HG03460 (cell line): Measurements from ENCODE around the gene SCFD1.
"Not testable (repeated sequence)": the region's sequence is repeated elsewhere in the genome, so short reads cannot be mapped to it uniquely, and the experiment has no call there.

ENCODE experiments used
- ATAC-seq: cut with Tn5 transposase; IDR thresholded peaks from one replicate; pipeline ENCODE4 v1.9.1; 2021; ENCODE audit not compliant: unreplicated experiment

Gene SCFD1

DNA sequence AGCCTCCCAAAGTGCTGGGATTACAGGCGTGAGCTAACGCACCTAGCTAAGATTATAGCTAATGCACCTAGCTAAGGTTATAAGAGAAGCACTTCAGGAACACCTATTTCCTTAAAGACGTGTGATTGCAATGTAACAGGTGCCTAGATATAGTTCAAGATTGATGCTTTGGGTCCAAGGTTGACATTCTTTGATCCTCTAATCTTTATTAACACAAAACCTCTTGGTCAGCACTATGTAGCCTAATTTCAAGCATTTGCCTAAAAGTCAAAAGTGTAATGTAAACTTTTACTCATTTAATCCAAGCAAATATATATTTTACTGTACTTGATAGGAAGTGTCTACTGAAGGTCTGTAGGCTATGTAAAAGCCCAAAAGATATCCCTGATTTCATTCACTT is 36.5 kb downstream of the SCFD1 start:
- no peak for ATAC-seq

DNA sequence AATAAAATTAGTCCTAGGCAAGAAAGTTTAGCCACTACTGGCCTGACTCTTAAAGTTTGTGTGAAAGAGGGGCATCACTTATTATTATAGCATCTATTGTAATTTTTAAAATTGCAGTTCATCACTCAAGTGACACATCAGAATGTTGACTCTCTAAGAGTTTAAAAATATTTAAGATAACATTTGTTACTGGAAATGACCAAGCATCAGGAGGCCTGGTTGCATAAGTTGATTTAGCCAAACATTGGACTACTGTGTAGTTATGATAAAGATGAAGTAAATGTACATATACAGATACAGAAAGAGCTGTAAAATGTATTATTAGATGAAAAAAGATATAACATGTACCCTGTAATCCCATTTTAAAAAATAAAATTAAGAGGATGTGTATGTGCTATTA is 47.5 kb downstream of the SCFD1 start:
- ATAC-seq = no peak

DNA sequence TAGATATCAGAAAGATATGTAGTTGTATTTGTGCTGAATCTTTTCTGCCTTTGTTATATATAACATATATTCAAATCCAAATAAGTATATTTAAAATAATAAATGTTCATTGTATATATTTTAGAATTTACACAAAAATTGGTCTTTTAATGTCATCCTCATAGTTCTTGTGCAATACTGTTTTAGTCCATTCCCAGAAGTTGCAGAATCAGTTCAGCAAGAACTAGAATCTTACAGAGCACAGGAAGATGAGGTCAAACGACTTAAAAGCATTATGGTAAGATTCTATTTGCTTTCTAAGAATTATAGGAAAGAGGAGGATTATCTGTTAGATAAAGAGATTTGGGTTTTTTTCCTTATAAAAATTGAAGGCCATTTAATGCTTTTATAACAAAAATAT is 51.0 kb downstream of the SCFD1 start:
- no peak for ATAC-seq

DNA sequence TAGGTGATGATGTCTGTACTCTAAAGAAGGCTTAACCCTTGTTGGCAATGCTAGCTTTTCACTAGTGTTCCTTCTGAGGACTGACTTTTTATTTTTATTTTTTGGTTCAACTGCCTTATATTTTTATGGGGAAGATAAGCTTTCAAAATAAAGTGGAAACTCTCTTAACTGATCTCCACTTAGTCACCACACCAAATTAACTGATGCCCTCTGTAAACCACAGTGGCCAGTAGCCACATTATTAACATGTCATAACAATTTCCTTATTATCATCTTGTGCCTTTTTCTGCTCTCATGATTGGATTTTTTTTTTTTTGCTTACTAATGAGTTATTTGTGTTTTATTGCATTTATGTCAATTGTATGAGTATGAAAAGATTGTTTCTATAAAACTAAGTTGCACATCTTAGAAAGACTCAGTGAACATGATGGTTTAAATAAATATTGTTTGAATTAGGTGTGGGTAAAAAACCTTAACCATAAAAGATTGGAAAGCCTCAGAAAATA is 56.9 kb downstream of the SCFD1 start:
- no peak for ATAC-seq

DNA sequence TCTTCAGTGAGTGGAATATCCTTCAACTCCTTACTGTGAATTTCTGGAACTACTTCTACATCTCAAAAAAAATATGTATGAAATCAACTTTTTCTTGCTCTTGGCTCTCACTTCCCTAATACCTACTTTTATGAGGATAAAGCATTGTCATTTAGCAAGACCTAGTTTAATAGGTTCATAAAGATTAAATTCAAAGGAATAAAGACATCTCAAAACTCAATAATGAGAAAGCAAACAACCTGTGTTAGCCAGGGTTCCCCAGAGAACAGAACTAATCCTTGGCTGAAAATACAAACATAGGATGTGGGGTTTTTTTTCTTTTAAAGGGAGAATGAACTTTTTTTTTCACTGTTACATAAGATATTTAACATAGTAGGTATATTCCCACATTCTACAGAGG is 57.9 kb downstream of the SCFD1 start:
- ATAC-seq = no peak

DNA sequence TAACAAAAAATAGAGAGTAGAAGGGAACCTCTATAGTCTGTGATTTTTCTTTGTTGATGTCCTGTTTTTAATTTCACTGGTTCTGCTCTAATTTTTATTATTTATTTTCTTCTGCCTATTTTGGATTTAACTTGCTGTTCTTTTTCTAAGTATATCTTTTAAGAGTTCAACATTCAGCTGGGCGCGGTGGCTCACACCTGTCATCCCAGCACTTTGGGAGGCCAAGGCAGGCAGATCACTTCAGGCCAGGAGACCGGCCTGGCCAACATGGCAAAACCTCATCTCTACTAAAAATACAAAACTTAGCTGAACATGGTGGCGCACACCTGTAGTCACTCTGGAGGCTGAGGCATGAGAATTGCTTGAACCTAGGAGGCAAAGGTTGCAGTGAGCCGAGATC is 58.7 kb downstream of the SCFD1 start:
- ATAC-seq = not testable (repeated sequence)

DNA sequence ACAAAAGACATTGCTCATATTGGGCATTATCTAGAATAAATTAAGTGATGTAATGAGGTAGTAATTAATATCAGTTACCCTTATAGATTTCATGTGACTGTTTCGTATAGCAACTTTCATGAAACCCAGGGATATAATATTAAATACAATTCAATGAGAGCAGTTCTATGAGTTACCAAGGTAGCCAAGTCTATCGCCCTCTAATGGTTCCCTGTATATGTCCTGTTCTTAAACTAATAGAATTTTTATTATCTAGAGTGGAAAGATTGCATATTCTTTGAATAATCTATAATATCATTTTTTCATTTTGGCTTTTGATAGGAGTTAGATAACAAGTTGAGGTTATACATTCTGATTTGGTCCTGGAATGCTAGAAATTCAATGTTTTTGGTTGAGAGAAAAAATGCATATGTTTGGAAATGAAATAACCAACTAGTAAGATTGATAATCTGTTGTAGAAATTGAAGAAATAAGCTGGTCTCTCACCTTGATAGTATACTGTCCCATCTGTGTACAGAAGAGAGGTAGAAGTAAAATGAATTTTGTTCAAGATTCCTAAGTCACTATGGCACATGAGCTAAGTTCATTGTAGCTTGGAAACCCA is 59.7 kb downstream of the SCFD1 start:
- no peak for ATAC-seq

DNA sequence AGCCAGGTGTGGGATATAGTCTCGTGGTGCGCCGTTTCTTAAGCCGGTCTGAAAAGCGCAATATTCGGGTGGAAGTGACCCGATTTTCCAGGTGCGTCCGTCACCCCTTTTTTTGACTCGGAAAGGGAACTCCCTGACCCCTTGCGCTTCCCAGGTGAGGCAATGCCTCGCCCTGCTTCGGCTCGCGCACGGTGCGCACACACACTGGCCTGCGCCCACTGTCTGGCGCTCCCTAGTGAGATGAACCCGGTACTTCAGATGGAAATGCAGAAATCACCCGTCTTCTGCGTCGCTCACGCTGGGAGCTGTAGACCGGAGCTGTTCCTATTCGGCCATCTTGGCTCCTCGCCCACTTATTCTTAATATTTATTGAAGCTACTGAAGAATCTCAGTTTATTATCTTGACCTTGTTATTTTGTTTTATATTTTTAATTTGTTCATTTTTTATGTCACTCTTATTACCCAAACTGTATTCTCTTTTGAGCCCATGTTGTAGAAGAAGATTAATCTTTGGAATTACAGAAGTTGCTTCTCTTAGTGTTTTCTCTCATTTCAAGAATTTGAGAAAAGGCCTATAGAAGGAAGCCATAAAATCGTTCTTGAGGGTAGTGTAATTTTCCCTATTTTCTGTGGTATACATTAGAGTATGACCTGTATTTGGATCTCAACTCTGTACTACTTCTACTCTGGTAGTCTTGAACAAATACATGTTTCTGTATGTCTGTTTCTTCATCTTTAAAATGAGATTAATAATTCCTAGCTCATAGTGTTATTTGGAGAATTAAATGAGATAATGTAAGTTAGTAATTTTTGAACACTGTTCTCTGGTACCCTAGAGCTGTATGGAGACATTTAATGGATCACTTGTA is 68.6 kb downstream of the SCFD1 start:
- ATAC-seq = not testable (repeated sequence)

DNA sequence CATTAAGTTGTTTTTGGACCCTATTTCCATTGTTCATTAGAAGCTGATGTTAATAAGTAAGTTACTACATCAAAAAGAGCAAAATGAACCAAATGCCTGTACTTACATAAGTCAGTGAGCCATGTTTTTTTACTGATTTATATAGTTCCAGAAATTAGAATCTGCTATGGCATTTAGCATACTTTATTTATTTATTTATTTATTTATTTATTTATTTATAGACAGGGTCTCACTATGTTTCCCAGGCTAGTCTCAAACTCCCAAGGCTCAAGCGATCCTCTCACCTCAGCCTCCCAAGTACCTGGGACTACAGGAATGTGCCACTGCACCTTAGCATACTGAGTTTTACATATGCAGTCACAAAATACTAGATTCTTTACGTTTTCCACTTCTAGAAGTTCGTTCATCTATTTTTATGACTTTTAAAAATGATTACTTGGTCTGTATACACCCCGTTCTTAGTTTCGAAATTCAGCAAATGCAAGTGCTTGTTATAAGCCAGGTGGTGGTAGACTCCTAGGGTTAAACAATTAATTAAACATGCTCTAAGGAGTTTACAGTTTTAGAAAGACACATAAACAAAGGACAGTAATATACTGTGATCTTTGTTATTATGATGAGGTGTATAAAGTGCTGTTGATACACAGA is 69.8 kb downstream of the SCFD1 start:
- ATAC-seq = no peak

DNA sequence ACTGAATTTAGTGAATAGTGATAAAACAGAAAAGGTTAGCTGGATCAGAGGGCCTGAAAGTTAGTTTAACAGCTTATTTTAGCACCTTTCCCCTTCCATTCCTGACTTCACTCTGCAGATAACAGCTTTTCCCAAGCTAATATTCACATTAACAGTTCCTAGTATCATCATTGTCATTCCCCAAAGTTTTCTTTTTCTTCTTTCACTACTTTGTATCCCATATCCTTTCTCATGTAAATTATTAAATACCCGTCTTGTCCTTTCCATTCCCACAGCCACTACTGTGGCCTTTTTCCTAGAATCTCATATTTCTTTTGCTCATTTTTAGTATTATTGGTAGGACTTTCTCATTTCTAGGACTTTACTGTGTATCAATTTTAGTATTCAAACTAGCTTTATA is 70.5 kb downstream of the SCFD1 start:
- no peak for ATAC-seq

DNA sequence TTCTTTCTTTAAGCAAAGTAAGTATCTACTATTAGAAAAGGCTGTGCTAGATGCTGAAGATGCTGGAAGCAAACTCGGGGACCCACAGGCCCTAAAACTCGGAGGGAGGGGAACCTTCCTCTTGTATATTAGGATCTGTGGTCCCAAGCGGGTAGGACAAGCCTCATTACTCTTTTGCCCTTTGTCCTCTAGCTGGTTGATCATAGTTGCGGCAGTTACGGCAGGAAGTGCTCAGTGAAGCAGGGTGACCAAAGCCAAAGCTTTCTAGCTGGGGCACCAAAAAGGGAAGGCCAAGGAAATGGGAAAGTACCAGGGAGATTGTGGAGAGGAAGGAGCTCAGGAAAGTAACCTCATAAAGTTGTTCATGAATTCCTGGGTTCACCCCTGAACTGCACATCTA is 76.3 kb downstream of the SCFD1 start:
- no peak for ATAC-seq

DNA sequence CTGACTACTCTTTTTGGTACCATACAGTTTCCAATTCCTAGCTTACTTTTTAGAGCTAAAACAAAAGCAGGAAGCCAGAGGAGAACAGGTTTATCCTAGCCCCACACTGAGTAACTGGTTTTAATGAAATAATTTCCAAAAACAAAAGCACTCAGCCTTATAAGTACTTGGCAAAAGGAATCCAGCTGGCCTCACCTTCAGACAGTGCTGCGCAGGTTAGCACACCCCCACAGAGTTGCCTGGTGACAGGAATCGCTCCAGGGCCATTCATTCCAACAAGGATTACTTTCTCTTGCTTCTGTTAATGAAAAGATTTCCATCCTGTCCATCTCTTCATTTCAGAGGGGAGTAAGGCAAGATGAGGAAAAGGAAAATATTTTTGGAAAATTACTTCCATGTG is 84.6 kb downstream of the SCFD1 start:
- ATAC-seq = no peak

DNA sequence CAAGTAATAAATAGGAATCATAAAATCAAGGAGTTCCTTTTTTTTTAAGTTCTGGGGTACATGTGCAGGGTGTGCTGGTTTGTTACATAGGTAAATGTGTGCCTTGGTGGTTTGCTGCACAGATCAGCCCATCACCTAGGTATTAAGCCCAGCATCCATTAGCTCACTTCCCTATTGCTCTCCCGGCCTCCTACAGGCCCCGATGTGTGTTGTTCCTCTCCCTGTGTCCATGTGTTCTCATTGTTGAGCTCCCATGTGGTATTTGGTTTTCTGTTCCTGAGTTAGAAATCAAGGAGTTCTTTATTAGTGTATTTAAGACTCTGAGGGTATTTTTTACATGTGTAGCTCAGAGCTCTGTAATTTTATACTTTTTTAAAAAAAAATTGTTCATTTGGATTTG is 86.0 kb downstream of the SCFD1 start:
- ATAC-seq = no peak

DNA sequence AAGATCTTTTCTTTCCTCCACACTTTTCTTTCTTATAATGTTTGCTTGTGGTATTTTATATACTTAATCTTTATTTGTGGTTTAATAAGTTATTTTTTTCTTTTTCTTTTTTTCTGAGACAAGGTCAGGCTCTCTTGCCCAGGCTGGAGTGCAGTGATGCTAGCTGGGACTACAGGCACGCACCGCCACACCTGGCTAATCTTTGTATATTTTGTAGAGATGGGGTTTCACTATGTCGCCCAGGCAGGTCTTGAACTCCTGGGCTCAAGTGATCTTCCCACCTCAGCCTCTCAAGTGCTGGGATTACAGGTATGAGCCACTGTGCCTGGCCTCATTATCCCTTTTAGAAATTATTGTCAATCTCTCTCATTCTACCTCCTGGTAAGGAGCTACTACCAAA is 87.1 kb downstream of the SCFD1 start:
- no peak for ATAC-seq

DNA sequence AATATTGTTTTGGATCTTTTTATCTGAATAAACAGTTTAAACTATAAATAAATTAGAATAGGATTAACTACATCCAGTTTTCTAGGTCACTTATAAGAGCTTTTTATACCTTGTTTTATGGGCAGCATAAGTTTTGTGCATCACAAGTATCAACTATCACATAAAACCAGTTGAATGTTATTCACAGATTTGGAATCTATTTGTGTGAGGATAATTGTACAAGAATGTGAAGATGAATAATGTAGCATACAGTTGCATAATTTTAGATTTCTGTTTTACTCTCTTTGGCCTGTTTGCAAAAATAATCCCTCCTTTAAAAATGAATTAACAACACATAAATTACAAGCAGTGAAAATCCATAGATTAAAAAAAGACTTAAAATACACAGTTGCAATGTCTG is 88.8 kb downstream of the SCFD1 start:
- ATAC-seq = no peak

DNA sequence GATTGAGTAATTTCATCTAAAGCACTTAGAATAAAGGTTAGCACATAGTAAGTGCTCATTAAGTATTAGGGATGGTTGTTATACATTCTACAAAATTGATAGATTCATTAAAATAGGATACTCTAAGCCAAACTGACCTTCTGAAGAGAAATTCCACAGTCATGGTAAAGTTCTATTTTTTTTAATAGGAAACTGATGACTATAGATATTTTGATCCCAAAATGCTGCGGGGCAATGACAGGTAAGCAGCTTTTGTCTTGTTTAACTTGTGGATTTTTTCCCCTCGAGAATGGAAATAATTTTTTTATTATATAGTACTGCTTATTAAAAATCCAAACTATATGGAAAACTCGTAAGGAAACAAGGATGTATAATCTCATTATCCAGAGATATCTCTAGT is 97.0 kb downstream of the SCFD1 start:
- ATAC-seq = no peak

DNA sequence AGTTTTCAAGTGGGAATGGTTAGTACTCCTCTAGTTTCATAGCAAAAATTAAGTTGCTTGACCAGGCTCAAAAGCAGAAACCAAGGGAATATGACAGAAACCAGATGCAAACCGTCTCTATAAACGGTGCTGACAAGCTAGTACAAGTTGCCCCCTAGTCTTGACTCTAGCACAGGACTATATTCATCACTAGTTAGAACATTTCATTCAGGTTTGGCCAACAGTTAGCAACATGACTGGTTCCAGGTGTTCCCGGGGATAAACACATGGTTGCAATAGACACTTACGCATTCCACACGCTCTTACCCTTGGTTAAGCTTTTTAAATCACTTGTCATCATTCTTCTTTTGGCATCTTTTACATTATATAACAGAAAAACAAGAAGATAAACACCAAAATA is 103.6 kb downstream of the SCFD1 start:
- ATAC-seq = no peak

DNA sequence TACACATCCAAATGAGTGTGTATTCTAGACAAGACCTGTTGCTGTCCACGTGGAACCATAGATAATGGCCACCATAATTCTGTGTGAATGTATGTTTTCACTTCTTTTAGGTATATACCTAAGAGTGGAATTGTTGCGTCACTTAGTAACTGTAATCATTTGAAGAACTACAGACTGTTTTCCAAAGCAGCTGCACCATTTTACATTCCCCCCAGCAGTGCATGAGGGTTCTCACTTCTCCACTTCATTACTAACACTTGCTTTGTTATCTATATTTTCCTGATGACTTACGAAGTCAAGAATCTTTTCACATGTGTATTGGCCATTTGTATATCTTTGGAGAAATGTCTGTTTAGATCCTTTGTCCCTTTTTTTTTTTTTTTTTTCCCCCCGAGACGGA is 106.4 kb downstream of the SCFD1 start:
- ATAC-seq = no peak

DNA sequence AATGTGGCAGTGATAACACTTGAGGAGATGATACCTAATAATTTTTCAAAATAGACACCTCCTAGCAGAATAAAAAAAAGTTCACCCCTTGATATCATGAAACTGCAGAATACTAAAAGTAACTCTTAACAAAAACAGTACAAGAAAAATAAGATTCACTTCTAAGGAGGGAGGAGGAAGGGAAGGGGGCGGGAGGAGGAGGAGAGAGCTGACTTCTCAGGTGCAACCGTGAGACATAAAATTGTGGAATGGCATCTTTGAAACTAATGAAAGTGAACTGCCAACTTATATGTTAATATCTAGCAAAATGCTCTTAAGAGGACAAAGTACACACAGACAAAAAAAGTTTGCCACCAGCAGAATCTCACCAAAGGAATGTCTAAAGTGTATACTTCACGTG is 115.8 kb downstream of the SCFD1 start:
- ATAC-seq = no peak

DNA sequence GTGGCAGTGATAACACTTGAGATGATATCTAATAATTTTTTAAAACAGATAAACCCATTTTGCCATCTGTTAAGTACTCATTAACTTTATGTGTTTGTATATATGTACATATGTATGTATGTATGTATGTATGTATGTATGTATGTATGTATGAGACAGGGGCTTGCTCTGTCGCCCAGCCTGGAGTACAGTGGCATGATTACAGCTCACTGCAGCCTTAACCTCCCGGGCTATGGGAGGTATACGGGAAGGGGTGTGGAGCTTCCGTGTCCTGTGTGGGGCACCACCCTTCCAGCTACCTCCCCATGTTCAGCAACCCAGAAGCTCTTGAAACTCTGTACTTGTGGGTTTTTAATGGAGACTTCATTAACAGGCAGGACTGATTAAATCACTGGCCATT is 116.9 kb downstream of the SCFD1 start:
- no peak for ATAC-seq

DNA sequence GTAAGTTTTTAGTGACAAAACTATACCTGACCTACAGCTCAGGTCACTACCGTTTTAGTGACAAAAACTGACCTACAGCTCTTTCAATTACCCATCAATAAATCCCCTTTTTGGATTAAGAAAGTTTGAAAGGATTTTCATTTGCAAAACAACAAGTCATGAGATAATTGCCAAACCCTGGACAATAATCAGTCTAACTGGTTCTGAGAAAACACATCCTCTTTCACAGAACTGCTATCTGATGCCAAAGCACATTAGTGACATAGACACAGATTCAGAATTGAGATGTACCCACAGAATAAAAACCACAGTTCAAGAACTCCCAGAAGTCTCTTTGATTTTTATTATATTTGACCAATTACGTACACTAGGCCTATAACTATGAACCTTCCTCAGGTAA is 126.2 kb downstream of the SCFD1 start:
- ATAC-seq = no peak
